Loucy (cell line): ENCODE results near the gene EDIL3.

ENCODE experiments used
- CTCF ChIP-seq: fragments of 200-600 bp; sonication (generic); conservative IDR thresholded peaks from 2 replicates; pipeline ENCODE4 v1.5.1; 2014; ENCODE audit warnings: mild to moderate bottlenecking, antibody characterized with exemption, low read length
- EZH2phosphoT487 ChIP-seq: fragments of 200-600 bp; IDR thresholded peaks from 2 replicates; pipeline ENCODE4 v1.6.1; 2018; ENCODE audit warnings: antibody characterized with exemption, mild to moderate bottlenecking, moderate library complexity, borderline replicate concordance

GRCh38 chr5:84362061-84362720, 22.5 kb downstream of the EDIL3 start:
- no peak for TF ChIP-seq EZH2phosphoT487
- TF ChIP-seq CTCF, result no peak
